ENCODE data around the gene RRAGD.

GRCh38 chr6:89385846-89386245 is 26.2 kb downstream of the RRAGD start:
- TF ChIP-seq CTCF (conservative IDR thresholded peaks at IDR 0.05; ENCODE audit: low read length) (no peak), EZH2phosphoT487 (IDR thresholded peaks at IDR 0.05; ENCODE audit: borderline replicate concordance) (no peak)
